ENCODE results near the gene WASF3.

WASF3 gene, protein sequence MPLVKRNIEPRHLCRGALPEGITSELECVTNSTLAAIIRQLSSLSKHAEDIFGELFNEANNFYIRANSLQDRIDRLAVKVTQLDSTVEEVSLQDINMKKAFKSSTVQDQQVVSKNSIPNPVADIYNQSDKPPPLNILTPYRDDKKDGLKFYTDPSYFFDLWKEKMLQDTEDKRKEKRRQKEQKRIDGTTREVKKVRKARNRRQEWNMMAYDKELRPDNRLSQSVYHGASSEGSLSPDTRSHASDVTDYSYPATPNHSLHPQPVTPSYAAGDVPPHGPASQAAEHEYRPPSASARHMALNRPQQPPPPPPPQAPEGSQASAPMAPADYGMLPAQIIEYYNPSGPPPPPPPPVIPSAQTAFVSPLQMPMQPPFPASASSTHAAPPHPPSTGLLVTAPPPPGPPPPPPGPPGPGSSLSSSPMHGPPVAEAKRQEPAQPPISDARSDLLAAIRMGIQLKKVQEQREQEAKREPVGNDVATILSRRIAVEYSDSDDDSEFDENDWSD

DNA sequence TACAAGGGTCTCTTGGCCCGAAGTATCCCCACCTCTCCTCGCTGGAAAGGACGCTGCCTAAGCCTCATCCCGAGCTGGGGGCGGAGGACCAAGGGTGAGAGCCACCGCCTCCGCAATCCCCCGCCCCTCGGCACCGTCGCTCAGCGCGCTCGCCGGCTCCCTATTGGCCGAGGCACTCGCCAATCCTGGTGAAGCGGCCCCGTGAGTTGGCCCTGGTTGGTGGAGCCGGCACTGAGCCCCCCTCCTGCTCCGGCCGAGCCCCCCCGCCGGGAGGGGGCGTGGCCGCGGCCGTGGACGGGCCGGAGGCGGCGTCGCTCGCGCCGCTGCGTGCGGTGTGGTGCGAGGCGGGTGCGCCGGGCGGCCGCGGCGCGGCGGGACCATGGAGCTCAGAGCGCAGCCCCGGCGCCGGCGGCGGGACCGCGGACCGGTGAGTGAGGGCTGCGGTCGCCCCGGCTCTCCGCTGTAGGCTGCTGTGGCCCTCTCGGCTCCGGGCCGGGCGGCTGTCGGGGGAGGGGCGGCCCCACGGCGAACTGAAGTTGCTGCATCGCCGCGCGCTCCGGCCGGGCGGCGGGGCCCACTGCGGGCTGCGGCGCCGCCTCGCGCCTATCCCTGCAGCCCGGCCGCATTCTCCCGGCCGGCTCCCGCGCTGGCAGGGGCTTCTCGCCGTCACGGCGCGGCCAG, at the start of gene WASF3:
WASF3 (plus strand) TSS at position 291 of the 681 bp plus-strand sequence. CDS start 84,588 bp downstream, outside the sequence.
- TF ChIP-seq, protein P1, sequence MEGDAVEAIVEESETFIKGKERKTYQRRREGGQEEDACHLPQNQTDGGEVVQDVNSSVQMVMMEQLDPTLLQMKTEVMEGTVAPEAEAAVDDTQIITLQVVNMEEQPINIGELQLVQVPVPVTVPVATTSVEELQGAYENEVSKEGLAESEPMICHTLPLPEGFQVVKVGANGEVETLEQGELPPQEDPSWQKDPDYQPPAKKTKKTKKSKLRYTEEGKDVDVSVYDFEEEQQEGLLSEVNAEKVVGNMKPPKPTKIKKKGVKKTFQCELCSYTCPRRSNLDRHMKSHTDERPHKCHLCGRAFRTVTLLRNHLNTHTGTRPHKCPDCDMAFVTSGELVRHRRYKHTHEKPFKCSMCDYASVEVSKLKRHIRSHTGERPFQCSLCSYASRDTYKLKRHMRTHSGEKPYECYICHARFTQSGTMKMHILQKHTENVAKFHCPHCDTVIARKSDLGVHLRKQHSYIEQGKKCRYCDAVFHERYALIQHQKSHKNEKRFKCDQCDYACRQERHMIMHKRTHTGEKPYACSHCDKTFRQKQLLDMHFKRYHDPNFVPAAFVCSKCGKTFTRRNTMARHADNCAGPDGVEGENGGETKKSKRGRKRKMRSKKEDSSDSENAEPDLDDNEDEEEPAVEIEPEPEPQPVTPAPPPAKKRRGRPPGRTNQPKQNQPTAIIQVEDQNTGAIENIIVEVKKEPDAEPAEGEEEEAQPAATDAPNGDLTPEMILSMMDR (conservative IDR thresholded peaks at IDR 0.05; ENCODE audit: low read depth, low read length) = no peak
- peak; percentile 76 for DNase-seq (ENCODE audit: low read depth)

GRCh38 chr13:26508885-26509284, 48.6 kb upstream of the WASF3 start:
- no peak for DNase-seq (ENCODE audit: low read depth)
- H3K4me3 ChIP-seq (ENCODE audit: low read length) = no peak overlapping the region
- TF ChIP-seq, protein P1 (conservative IDR thresholded peaks at IDR 0.05; ENCODE audit: low read depth, low read length) = no peak

More for the DNA sequence above, at the start of gene WASF3:
- peak within 1 kb of the TSS; percentile 63 for H3K4me3 ChIP-seq (ENCODE audit: low read length)

DNA sequence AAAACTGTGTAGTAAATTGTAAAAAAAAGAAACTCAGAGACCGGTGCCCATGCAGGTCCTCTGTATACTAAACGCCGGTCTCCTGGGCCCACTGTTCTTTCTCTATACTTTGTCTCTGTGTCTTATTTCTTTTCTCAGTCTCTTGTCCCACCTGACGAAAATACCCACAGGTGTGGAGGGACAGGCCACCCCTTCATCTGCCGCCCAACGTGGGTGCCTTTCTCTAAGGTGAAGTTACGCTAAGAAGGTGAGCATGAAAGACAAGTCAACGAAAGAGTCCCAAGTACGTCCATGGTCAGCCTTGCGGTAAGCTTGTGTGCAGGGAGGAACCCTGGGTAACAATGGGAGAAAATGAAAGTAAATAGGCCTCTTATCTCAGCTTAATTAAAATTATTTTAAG, 48.0 kb upstream of the WASF3 start:
- no peak overlapping the region for H3K4me3 ChIP-seq (ENCODE audit: low read length)
- TF ChIP-seq, protein P1 (conservative IDR thresholded peaks at IDR 0.05; ENCODE audit: low read depth, low read length) = no peak
- no peak for DNase-seq (ENCODE audit: low read depth)

GRCh38 chr13:26513931-26514330, 43.6 kb upstream of the WASF3 start:
- DNase-seq (ENCODE audit: low read depth) = no peak
- TF ChIP-seq, protein P1 (conservative IDR thresholded peaks at IDR 0.05; ENCODE audit: low read depth, low read length) = no peak
- no peak overlapping the region for H3K4me3 ChIP-seq (ENCODE audit: low read length)

DNA sequence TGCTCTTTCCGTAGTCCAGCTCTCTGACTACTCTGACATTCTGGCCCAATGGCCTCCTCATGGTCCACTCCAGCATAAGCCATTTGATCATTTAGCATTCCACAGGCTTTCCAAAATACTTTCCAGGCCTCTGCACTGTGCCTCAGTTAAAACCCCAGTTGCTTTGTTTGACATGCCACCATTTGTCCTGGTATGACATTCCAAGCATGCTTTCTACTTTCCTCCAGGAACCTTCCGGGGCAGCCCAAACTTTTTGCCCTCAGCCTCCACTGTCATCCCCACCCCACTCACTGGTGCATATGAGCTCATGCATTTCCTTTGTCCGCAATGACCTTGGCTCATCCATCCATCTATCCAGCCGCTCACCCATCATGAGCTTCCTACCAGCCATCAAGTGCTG, 41.8 kb upstream of the WASF3 start:
- TF ChIP-seq, protein P1 (conservative IDR thresholded peaks at IDR 0.05; ENCODE audit: low read depth, low read length) = no peak
- no peak overlapping the region for H3K4me3 ChIP-seq (ENCODE audit: low read length)
- no peak for DNase-seq (ENCODE audit: low read depth)

GRCh38 chr13:26517936-26518335, 39.5 kb upstream of the WASF3 start:
- TF ChIP-seq, protein P1 (conservative IDR thresholded peaks at IDR 0.05; ENCODE audit: low read depth, low read length) = no peak
- H3K4me3 ChIP-seq (ENCODE audit: low read length) = no peak overlapping the region
- DNase-seq (ENCODE audit: low read depth) = no peak

Measured in retinal pigment epithelial cell (primary cell).